Suprapubic skin (tissue), 4 donors: ENCODE measurements around the gene SCN1B.
"Not testable (repeated sequence)": the region's sequence is repeated elsewhere in the genome, so short reads cannot be mapped to it uniquely, and the experiment has no call there.

ENCODE experiments used
- POLR2A ChIP-seq, 2 donors: fragments of 450-650 bp; IDR thresholded peaks; one replicate each; pipeline ENCODE4 v1.6.1; 2017; ENCODE audit warnings: antibody characterized with exemption in 2 of 2, mild to moderate bottlenecking in 2 of 2, moderate library complexity in 2 of 2
- POLR2AphosphoS5 ChIP-seq, 3 donors: sonication (generic); formaldehyde crosslinking; IDR thresholded peaks; one replicate each; pipeline ENCODE4 v1.6.1; 2017; ENCODE audit warnings: antibody characterized with exemption in 3 of 3
- TF ChIP-seq, protein P1 (sequence below), 2 donors: fragments of 200-600 bp in 1 of 2; fragments of 450-650 bp in 1 of 2; sonication (generic) in 1 of 2; IDR thresholded peaks; one replicate each; pipeline ENCODE4 v1.5.1; 2016 to 2019; ENCODE audit warnings: antibody characterized with exemption in 2 of 2, mild to moderate bottlenecking in 1 of 2, moderate library complexity in 1 of 2

GRCh38 chr19:35014774-35015173 is 15.5 kb upstream of the SCN1B start:
- TF ChIP-seq, protein P1, sequence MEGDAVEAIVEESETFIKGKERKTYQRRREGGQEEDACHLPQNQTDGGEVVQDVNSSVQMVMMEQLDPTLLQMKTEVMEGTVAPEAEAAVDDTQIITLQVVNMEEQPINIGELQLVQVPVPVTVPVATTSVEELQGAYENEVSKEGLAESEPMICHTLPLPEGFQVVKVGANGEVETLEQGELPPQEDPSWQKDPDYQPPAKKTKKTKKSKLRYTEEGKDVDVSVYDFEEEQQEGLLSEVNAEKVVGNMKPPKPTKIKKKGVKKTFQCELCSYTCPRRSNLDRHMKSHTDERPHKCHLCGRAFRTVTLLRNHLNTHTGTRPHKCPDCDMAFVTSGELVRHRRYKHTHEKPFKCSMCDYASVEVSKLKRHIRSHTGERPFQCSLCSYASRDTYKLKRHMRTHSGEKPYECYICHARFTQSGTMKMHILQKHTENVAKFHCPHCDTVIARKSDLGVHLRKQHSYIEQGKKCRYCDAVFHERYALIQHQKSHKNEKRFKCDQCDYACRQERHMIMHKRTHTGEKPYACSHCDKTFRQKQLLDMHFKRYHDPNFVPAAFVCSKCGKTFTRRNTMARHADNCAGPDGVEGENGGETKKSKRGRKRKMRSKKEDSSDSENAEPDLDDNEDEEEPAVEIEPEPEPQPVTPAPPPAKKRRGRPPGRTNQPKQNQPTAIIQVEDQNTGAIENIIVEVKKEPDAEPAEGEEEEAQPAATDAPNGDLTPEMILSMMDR (IDR thresholded peaks at IDR 0.05), result not testable (repeated sequence)
- TF ChIP-seq POLR2A, POLR2AphosphoS5 (IDR thresholded peaks at IDR 0.05): not testable (repeated sequence)
